ENCODE results near the gene PRM3. TPM values are rescaled to one million over a fixed set of nuclear protein-coding genes. Genes with fewer than 3 reads are reported as not detected.

Gene PRM3
- total RNA-seq, 1 donor from 2014 or later: not detected

DNA sequence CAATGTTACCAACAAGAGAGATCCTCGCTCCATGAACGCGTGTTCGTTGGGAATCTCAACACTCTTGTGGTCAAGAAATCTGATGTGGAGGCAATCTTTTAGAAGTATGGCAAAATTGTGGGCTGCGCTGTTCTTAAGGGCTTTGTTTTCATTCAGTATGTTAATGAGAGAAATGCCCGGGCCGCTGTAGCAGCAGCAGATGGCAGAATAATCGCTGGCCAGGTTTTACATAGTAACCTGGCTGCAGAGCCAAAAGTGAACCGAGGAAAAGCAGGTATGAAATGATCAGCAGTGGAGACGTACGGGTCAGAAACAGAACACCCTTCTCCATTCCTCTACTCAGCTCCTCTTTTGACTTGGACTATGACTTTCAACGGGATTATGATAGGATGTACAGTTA lies 30.8 kb downstream of the PRM3 start:
- TF ChIP-seq, protein P1, sequence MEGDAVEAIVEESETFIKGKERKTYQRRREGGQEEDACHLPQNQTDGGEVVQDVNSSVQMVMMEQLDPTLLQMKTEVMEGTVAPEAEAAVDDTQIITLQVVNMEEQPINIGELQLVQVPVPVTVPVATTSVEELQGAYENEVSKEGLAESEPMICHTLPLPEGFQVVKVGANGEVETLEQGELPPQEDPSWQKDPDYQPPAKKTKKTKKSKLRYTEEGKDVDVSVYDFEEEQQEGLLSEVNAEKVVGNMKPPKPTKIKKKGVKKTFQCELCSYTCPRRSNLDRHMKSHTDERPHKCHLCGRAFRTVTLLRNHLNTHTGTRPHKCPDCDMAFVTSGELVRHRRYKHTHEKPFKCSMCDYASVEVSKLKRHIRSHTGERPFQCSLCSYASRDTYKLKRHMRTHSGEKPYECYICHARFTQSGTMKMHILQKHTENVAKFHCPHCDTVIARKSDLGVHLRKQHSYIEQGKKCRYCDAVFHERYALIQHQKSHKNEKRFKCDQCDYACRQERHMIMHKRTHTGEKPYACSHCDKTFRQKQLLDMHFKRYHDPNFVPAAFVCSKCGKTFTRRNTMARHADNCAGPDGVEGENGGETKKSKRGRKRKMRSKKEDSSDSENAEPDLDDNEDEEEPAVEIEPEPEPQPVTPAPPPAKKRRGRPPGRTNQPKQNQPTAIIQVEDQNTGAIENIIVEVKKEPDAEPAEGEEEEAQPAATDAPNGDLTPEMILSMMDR (conservative IDR thresholded peaks at IDR 0.05): no peak

DNA sequence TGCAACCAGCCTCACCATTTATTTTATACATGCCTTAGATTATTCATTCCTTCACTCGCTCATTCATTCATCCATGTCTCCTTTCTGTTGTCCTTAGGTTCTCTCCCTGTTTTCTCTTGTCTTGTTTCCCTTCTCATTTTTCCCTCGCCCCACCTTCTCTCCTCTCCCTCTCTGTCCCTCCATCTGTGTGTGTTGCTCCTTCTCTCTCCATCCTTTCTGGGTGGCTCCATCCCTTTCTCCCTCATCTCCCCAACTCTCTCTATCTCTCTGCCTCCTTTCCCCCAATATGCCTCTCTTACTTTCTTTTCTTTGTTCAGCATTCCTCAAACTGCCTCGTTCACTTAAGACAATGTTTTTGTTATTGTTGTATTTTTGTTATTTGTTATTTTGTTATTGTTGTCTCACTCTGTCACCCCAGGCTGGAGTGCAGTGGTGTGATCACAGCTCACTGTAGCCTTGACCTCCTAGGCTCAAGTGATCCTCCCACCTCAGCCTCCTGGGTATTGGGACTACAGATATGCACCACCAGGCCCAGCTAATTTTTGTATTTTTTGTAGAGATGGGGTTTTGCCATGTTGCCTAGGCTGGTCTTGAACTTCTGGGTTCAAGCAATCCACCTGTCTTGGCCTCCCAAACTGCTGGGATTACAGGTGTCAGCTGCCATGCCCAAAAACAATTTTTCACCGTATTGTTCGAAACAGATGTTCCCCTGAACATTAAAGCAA lies 31.8 kb downstream of the PRM3 start:
- H3K4me3 Mint-ChIP-seq: no peak overlapping the region
- H3K9me3 Mint-ChIP-seq: no peaks in the 10 kb centered on the region
- no peak overlapping the region for H3K27ac Mint-ChIP-seq (ENCODE audit: unreplicated experiment)
- no peak for DNase-seq (ENCODE audit: low read depth, low spot score)
- TF ChIP-seq, protein P1 (conservative IDR thresholded peaks at IDR 0.05): no peak
- no peaks in the 10 kb centered on the region for H3K36me3 Mint-ChIP-seq (ENCODE audit: low read depth)
- peaks cover 6% of the 10 kb centered on the region for H3K27me3 Mint-ChIP-seq (ENCODE audit: low read depth)
- H3K4me1 Mint-ChIP-seq: no peaks in the 10 kb centered on the region

More for the DNA sequence above, 30.8 kb downstream of the PRM3 start:
- Mint-ChIP-seq H3K27me3 (ENCODE audit: low read depth) (peaks cover 6% of the 10 kb centered on the region), H3K9me3 (no peaks in the 10 kb centered on the region), H3K4me1 (no peaks in the 10 kb centered on the region), H3K4me3 (no peak overlapping the region), H3K27ac (ENCODE audit: unreplicated experiment) (no peak overlapping the region), H3K36me3 (ENCODE audit: low read depth) (no peaks in the 10 kb centered on the region)
- DNase-seq (ENCODE audit: low read depth, low spot score): no peak

DNA sequence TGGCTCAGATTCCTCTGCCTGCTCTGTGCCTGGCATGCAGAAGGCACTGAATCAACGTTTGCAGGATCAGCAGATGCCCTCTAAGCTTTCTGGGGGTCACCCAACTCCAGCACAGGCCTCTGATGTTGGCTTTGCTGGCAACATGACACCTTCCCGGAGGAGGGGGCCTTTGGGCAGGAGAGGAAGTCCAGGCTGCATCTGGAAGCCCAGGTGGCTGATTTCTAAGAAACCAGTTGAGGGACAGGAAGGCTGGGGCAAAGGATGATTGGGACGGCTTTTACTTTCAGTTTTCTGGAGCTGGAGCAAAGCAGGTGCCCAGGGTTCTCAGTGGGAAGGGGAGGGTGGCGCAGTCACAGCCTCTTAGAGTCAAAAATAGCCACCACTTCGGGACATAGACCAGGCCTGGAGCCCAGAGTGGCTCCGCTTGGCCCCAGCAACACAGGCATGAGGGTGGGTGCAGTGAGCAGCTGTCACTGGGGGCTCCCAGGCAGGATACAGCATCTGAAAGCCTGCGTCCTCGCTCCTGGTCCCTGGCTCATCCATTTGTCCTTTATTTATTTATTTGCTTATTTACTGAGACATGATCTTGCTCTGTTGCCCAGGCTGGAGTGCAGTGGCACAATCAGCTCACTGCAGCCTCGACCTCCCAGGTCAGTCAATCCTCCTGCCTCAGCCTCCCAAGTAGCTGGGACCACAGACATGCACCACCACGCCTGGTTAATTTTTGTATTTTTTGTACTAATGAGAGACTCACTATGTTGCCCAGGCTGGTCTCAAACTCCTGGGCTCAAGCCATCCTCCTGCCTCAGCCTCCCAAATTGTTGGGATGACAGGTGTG lies 32.6 kb downstream of the PRM3 start:
- no peak for DNase-seq (ENCODE audit: low read depth, low spot score)
- H3K36me3 Mint-ChIP-seq (ENCODE audit: low read depth): no peaks in the 10 kb centered on the region
- TF ChIP-seq, protein P1 (conservative IDR thresholded peaks at IDR 0.05): no peak
- no peaks in the 10 kb centered on the region for H3K9me3 Mint-ChIP-seq
- H3K27ac Mint-ChIP-seq (ENCODE audit: unreplicated experiment): no peak overlapping the region
- no peaks in the 10 kb centered on the region for H3K4me1 Mint-ChIP-seq
- no peak overlapping the region for H3K4me3 Mint-ChIP-seq
- H3K27me3 Mint-ChIP-seq (ENCODE audit: low read depth): peaks cover 6% of the 10 kb centered on the region

- Mint-ChIP-seq H3K9me3 (no peaks in the 10 kb centered on the region), H3K4me3 (no peak overlapping the region), H3K4me1 (no peaks in the 10 kb centered on the region), H3K27me3 (ENCODE audit: low read depth) (peaks cover under 1% of the 10 kb centered on the region), H3K27ac (ENCODE audit: unreplicated experiment) (no peak overlapping the region), H3K36me3 (ENCODE audit: low read depth) (no peaks in the 10 kb centered on the region)
- TF ChIP-seq, protein P1 (conservative IDR thresholded peaks at IDR 0.05): no peak
- DNase-seq (ENCODE audit: low read depth, low spot score): no peak
Measured at GRCh38 chr16:11239644-11240632, 33.5 kb downstream of the PRM3 start.
